GM12878 (cell line): ENCODE measurements around the gene MACROD2. TPM values are rescaled to one million over a fixed set of nuclear protein-coding genes. Genes with fewer than 3 reads are reported as not detected.

Experiments used
- ATAC-seq: fragments of 200-7000 bp; cut with Tn5 transposase; 3 replicates; pipeline ENCODE4 v1.9.1; 2020; ENCODE audit warnings: mild to moderate bottlenecking, moderate library complexity
- BruUV-seq: library from RNA; stranded (reverse); fragments of 400-500 nt; replicated peaks from 2 replicates; lab custom pipeline; 2021; lab: Mats Ljungman, UMichigan
- CTCF ChIA-PET: fragments of 300-600 bp; sonication (Branson Sonifier 250); formaldehyde crosslinking; extraction: SDS; loops from one replicate; lab custom pipeline; 2021; ENCODE audit warnings: inconsistent platforms; lab: Yijun Ruan, JAX
- POLR2A ChIA-PET: fragments of 350-600 bp; formaldehyde crosslinking; extraction: SDS; loops from one replicate; lab custom pipeline; 2021; ENCODE audit warnings: inconsistent platforms; lab: Charles Lee
- RAD21 ChIA-PET: fragments of 300-600 bp; sonication (Branson Sonifier 250); formaldehyde crosslinking; loops from one replicate; lab custom pipeline; 2023; ENCODE audit warnings: antibody characterized with exemption; ENCODE audit not compliant: unreplicated experiment; lab: Charles Lee
- SMC1A ChIA-PET: fragments of 300-600 bp; sonication (Branson Sonifier 250); formaldehyde crosslinking; loops from one replicate; lab custom pipeline; 2023; ENCODE audit not compliant: unreplicated experiment, uncharacterized antibody; lab: Charles Lee
- DNase-seq: peaks from one replicate; pipeline ENCODE4 v3.0.0-alpha.2; 2011; ENCODE audit warnings: low read depth, low spot score
- FAIRE-seq: peaks from 3 replicates; lab custom pipeline; 2011; peaks lifted over from hg19 to GRCh38; lab: Jason Lieb, UNC
- H2AFZ ChIP-seq: 2 replicates; pipeline ENCODE4 v1.6.0; 2011; ENCODE audit warnings: low read depth, low read length, control low read depth; ENCODE audit not compliant: control insufficient read depth
- H3K27ac ChIP-seq: 2 replicates; pipeline ENCODE4 v1.5.1; 2011; ENCODE audit warnings: control low read depth; ENCODE audit not compliant: control insufficient read depth, insufficient read depth
- H3K27me3 ChIP-seq, 2 experiments: replicated peaks in 1 of 2; 2 replicates each; pipeline versions ENCODE4 v1.6.0 to v1.6.1; 2011; ENCODE audit warnings: low read length in 1 of 2; ENCODE audit not compliant: control insufficient read depth in 2 of 2, insufficient read depth in 2 of 2
- H3K36me3 ChIP-seq, 2 experiments: 2 replicates each; pipeline ENCODE4 v1.5.1; 2011; ENCODE audit warnings: low read length in 1 of 2; ENCODE audit not compliant: control insufficient read depth in 2 of 2, insufficient read depth in 2 of 2
- H3K4me1 ChIP-seq: 2 replicates; pipeline ENCODE4 v1.6.1; 2011; ENCODE audit warnings: mild to moderate bottlenecking, low read length, moderate library complexity, mixed read lengths; ENCODE audit not compliant: control insufficient read depth, insufficient read depth
- H3K4me2 ChIP-seq: 2 replicates; pipeline ENCODE4 v1.6.0; 2011; ENCODE audit warnings: control low read depth; ENCODE audit not compliant: control insufficient read depth, insufficient read depth
- H3K4me3 ChIP-seq: fragments of 200-600 bp; sonication (generic); 2 replicates; pipeline ENCODE4 v1.5.1; 2016
- H3K79me2 ChIP-seq: 2 replicates; pipeline ENCODE4 v1.6.0; 2011; ENCODE audit warnings: low read length; ENCODE audit not compliant: control insufficient read depth, insufficient read depth
- H3K9ac ChIP-seq: 2 replicates; pipeline ENCODE4 v1.8.0; 2011; ENCODE audit warnings: low read length, control low read depth, mixed read lengths; ENCODE audit not compliant: control insufficient read depth, insufficient read depth
- H3K9me3 ChIP-seq: replicated peaks from 3 replicates; pipeline ENCODE4 v1.5.1; 2011; ENCODE audit warnings: mild to moderate bottlenecking, low read length; ENCODE audit not compliant: control insufficient read depth, insufficient read depth
- H4K20me1 ChIP-seq: 2 replicates; pipeline ENCODE4 v1.6.0; 2011; ENCODE audit not compliant: control insufficient read depth, insufficient read depth
- IKZF1 ChIP-seq: fragments of 450-650 bp; conservative IDR thresholded peaks from 2 replicates; pipeline ENCODE4 v1.6.1; 2017; ENCODE audit warnings: antibody characterized with exemption, mild to moderate bottlenecking
- PAX5 ChIP-seq: IDR thresholded peaks from 2 replicates; pipeline ENCODE4 v1.6.1; 2011; ENCODE audit warnings: low read depth, low read length, borderline replicate concordance
- PRDM15 ChIP-seq: fragments of 450-650 bp; formaldehyde crosslinking; IDR thresholded peaks from 2 replicates; pipeline ENCODE4 v1.4.0; 2020; ENCODE audit warnings: mild to moderate bottlenecking, moderate library complexity
- SPI1 ChIP-seq: IDR thresholded peaks from 2 replicates; pipeline ENCODE4 v1.6.1; 2011; ENCODE audit warnings: low read depth, mild to moderate bottlenecking, low read length, moderate library complexity, borderline replicate concordance; ENCODE audit not compliant: insufficient read depth
- TAF1 ChIP-seq: IDR thresholded peaks from 2 replicates; pipeline ENCODE4 v1.6.1; 2011; ENCODE audit warnings: mild to moderate bottlenecking, low read depth, low read length, borderline replicate concordance
- ZBTB33 ChIP-seq: fragments of 450-650 bp; IDR thresholded peaks from 2 replicates; pipeline ENCODE4 v1.6.1; 2017; ENCODE audit warnings: mild to moderate bottlenecking
- whole genome bisulfite sequencing: methylation state at CpG from one replicate; pipeline ENCODE4 v1.1.6; 2016; ENCODE audit warnings: low lambda C conversion rate; ENCODE audit not compliant: insufficient replicate concordance, insufficient coverage; ENCODE audit errors: missing lambda C conversion rate; 5-methylcytosine and 5-hydroxymethylcytosine counted together
- in situ Hi-C: fragments of 300-500 bp; cut with MboI; formaldehyde crosslinking; loops from 9 replicates; pipeline ENCODE4 v1.14.3; 2018; ENCODE audit warnings: mixed read lengths
- intact Hi-C: fragments of 100-400 bp; cut with micrococcal nuclease; formaldehyde crosslinking; loops from one replicate; pipeline ENCODE4 v1.14.2; 2022; ENCODE audit not compliant: unreplicated experiment
- polyA plus RNA-seq, 11 experiments: library from polyadenylated mRNA; depleted of rRNA in 4 of 11; unstranded in 6 of 11; stranded (reverse) in 5 of 11; fragments of >200 nt; fragmentation: Nextera tagmentation in 4 of 11; fragmentation: Illumina TruSeq in 1 of 11; extraction: Ambion mirVana in 4 of 11; extraction: Trizol in 1 of 11; gene quantifications; 1 replicate in 1 of 11; 2 replicates in 10 of 11; pipeline versions ENCODE4 v1.2.1 to v1.2.3, GENCODE V29; 2011 to 2016; ENCODE audit warnings: inconsistent platforms in 2 of 11, missing spikeins in 2 of 11, low read depth in 1 of 11
- total RNA-seq, 4 experiments: library from RNA; depleted of rRNA in 3 of 4; stranded (reverse); fragments of >200 nt in 3 of 4; fragmentation: Illumina TruSeq in 1 of 4; extraction: Trizol in 1 of 4; gene quantifications; 2 replicates each; pipeline versions ENCODE4 v1.2.1 to v1.2.3, GENCODE V29; 2013 to 2021

Gene MACROD2
- total and polyA plus RNA-seq, 10 of the 15 experiments (the other 5 are each of a cell fraction or from before 2014, with no cell fraction given): 1.1 to 21.5 (median 2.2) TPM

GRCh38 chr20:15077733-15078250 is 1082.5 kb downstream of the MACROD2 start:
- no peak overlapping the region for H3K27ac ChIP-seq
- FAIRE-seq (no peak), DNase-seq (no peak), ATAC-seq (no peak)
- ChIA-PET SMC1A (no interaction called here), RAD21 (no interaction called here), POLR2A (no interaction called here), CTCF (interaction anchor here (0.8 kb wide), 1 partner anchor 701 kb away, joined by 3 read pairs; no protein-coding TSS in a partner anchor)
- no peak overlapping the region for H3K4me3 ChIP-seq
- in situ Hi-C loops: no loop called here
- no peak overlapping the region for H3K4me2 ChIP-seq
- no peaks in the 10 kb centered on the region for H3K9me3 ChIP-seq
- no peaks in the 10 kb centered on the region for H4K20me1 ChIP-seq
- no peak overlapping the region for H2AFZ ChIP-seq
- no peak overlapping the region for H3K9ac ChIP-seq
- no peaks in the 10 kb centered on the region for H3K79me2 ChIP-seq
- intact Hi-C loops: no loop called here
- TF ChIP-seq TAF1 (no peak), PAX5 (no peak), PRDM15 (CRISPR knock-in tag) (no peak), ZBTB33 (no peak), SPI1 (no peak), IKZF1 (no peak)
- H3K27me3 ChIP-seq: no peaks in the 10 kb centered on the region
- WGBS: 39% methylated on average over 6 of the region's 6 CpGs
- H3K4me1 ChIP-seq: no peaks in the 10 kb centered on the region
- no TSS peak for BruUV-seq
- no peaks in the 10 kb centered on the region for H3K36me3 ChIP-seq
